GM12872 (cell line): ENCODE measurements around the gene PXYLP1.

Source experiments
- TF ChIP-seq, protein P1 (sequence below): IDR thresholded peaks from 3 replicates; pipeline ENCODE4 v1.5.1; 2011; ENCODE audit warnings: low read depth, mild to moderate bottlenecking, low read length, moderate library complexity; ENCODE audit not compliant: insufficient read depth

Gene PXYLP1

DNA sequence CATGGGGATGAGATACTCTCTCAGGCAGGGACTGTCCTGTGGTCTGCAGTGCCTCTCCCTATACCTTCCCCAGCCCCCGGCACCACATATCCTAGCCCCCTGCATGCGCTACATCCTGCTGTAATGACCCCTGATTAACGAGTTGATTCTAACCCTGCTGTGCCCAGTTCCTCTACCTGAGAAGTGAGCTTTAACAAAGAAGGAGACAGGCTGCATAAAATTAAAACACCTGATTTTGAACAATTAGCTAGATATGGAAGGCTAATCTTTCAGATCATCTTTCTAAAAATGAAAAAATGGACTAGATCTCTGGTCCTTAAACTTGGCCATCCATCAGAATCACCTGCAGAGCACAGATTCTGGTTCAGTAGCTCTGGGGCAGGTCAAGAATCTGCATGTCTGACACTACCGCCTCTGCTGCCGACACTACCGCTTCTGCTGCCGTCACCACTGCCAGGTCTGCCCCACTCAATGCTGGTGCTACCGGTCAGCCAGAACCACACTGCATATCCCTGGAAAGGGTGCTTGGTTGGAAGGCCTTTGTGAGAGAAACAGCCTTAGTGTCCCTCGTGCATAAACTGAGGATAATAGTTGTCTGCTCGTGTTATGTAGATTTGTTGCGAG, 103.1 kb downstream of the PXYLP1 start:
- TF ChIP-seq, protein P1, sequence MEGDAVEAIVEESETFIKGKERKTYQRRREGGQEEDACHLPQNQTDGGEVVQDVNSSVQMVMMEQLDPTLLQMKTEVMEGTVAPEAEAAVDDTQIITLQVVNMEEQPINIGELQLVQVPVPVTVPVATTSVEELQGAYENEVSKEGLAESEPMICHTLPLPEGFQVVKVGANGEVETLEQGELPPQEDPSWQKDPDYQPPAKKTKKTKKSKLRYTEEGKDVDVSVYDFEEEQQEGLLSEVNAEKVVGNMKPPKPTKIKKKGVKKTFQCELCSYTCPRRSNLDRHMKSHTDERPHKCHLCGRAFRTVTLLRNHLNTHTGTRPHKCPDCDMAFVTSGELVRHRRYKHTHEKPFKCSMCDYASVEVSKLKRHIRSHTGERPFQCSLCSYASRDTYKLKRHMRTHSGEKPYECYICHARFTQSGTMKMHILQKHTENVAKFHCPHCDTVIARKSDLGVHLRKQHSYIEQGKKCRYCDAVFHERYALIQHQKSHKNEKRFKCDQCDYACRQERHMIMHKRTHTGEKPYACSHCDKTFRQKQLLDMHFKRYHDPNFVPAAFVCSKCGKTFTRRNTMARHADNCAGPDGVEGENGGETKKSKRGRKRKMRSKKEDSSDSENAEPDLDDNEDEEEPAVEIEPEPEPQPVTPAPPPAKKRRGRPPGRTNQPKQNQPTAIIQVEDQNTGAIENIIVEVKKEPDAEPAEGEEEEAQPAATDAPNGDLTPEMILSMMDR = no peak

DNA sequence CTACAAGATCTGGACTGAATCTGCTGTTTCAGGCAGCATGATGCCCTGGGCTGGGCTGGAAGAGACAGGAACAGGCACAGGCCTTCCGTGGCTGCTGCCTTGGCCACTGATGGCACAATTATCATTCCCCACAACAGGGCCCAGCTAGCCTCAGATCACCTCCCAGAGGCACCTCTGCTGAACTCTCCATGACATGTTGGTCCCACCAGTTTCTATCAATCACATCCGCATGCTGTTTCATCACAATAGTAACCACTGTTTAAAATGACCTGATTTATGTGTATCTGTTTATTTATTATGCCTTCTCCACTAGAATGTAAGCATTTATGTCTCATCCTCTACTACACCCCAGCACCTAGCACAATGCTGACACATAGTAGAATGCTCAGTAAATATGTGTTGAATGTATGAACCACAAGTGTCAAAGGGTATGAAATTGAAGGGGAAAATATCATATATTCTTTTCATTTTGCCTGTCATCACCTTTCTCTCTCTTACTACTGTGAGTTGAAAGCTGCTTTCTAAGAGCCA, 104.0 kb downstream of the PXYLP1 start:
- TF ChIP-seq, protein P1 = no peak

DNA sequence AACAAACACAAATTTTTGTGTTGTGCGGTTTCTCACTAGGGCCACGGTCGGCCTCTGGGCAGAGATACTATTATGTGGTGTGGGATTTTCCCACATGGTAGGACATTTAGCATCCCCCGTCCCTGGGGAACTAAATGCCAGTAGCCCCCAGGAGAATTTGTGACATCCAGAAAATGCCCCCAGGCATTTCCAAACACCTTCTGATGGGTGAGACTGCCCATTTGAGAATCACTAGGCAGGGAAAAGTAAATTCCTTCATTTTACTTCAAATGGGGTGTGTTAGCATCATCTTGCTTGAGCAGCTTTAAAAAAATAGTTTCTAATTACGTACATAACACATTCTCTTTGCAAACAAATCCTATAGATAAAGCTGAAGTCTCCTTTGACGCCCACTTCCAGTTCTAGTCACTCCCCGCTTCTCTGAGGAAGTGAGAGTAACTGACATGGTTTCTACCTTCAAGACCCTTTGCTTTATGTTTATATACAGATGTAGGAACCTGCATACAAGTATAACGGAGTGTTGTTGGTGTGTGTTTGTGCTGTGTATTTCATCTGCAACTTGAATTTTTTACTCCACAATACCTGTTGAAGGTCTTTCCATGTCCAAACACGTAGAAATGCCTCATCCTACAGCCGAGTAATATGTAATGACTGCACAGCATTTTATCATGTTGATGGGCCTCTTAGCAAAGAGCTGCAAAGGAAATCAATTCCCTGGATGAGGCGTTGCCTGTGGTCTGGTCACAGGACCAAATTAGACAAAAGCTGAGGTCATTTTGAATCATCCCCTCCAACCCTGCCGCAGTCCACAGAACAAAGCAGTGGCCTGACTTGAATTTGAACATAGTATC, 105.3 kb downstream of the PXYLP1 start:
- TF ChIP-seq, protein P1 = no peak

DNA sequence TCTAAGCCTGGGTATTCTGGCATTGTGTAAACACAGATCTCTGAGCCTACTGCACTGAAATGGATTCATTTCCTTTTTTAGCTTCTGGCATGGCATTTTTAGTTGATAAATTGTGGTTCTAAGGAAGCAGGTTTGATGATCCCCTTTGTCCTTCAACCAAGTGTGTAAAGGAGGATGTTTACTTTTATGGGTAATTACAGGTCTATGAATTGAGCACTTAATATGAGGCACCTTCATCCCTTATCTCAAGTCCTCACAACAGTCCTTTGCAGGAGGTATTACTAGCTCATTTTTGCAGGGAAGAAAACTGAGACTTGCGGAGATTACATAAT, 105.9 kb downstream of the PXYLP1 start:
- TF ChIP-seq, protein P1 = no peak

DNA sequence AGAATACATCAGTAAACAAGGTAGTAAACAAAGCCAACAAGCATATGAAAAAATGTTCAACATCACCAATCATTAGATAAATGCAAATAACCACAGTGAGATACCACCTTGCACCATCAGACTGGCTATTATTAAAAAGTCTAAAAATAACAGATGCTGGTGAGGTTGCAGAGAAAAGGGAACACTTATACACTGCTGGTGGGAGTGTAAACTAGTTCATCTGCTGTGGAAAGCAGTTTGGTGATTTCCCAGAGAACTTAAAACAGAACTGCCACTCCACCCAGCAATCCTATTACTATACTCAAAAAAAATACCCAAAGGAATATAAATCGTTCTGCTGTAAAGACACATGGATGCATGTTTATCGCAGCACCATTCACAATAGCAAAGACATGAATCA, 106.4 kb downstream of the PXYLP1 start:
- TF ChIP-seq, protein P1 = no peak

DNA sequence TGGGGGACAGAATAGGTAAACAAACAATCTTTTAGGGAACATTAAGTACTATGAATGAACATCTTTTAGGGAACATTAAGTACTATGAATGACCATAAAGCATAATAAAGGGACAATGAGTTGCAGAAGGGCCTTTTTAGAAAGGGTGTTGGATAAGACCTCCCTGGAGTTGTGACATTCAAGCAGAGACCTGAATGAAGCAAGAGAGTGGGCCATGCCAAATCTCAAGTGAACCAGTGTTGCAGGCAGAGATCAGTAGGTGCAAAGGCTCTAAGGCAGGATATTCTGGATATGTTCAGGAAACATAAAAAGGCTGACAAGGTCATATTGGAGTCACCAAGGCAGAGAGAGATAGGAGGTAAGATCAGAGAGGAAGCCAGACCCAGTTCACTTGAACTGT, 107.3 kb downstream of the PXYLP1 start:
- TF ChIP-seq, protein P1 = no peak

DNA sequence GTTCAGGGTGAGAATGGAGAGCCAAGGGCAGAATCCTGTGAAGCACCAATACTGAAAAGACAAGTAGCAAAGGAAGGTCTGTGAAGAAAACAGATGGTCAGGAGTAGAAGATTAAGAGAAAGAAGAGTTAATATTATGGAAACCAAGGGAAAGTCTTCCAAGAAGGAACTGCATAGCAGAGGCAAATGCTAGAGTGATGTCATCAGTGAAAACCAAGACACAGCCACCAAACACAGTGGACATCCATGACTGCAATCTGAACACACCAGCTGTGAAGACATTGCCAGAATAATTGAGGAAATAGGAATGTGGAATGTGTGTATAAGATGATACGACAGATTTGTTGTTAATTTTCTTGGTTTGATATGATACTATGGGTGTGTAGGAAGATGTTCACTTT, 109.9 kb downstream of the PXYLP1 start:
- TF ChIP-seq, protein P1 = no peak
